Effector CD8-positive, alpha-beta T cell (primary cell): Measurements from ENCODE around the gene JAG2.
A peak's percentile ranks its signal among the peaks of the same experiment; 100 is the strongest.

Source experiments
- DNase-seq: peaks from one replicate; lab custom pipeline; 2025; lab: John Stamatoyannopoulos, UW
- total RNA-seq, 4 experiments: gene quantifications; one replicate each; lab custom pipeline; 2026; lab: John Stamatoyannopoulos, UW

The JAG2 gene
- total RNA-seq: 1.8 to 9.4 (median 3.9) reads per million in 4 experiments

GRCh38 chr14:105168496-105168978 lies at the start of gene JAG2:
TSS of gene JAG2 (minus strand) at chr14:105168776. CDS start at chr14:105168420, 356 bp downstream.
- DNase-seq: peak; percentile 36

DNA sequence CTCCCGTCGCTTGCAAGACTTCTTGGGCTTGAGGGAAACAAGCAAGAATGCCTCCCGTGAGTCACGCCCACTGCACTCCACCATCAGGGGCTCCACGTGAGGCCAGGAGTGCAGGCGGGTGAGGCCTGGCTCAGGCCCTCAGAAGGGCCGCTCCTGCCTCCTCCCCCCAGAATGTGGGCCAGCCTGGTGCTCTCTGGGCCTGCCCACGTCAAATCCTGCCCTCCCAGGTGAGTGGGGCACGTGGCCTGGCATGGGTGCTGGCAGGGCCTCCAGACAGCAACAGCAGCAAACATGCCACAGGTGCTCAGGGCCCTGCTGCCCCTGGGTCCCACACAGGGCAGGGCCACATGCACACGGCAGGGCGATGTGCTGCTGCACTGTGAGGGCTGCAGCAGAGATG lies 49.2 kb upstream of the JAG2 start:
- no peak for DNase-seq

GRCh38 chr14:105216490-105217247 lies 48.1 kb upstream of the JAG2 start:
- DNase-seq: no peak

DNA sequence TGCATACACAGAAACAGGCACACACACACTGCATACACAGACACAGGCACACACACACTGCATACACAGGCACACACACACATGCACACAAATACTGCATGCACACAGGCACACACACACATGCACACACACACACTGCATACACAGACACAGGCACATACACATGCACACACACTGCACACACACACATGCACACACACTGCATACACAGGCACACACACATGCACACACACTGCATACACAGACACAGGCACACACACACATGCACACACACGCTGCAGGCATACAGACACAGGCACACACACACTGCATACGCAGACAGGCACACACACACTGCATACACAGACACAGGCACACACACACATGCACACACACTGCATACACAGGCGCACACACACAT lies 47.0 kb upstream of the JAG2 start:
- no peak for DNase-seq

GRCh38 chr14:105214324-105214915 lies 45.8 kb upstream of the JAG2 start:
- DNase-seq: no peak

- DNase-seq: no peak
Measured at GRCh38 chr14:105213361-105213760, 44.8 kb upstream of the JAG2 start.

DNA sequence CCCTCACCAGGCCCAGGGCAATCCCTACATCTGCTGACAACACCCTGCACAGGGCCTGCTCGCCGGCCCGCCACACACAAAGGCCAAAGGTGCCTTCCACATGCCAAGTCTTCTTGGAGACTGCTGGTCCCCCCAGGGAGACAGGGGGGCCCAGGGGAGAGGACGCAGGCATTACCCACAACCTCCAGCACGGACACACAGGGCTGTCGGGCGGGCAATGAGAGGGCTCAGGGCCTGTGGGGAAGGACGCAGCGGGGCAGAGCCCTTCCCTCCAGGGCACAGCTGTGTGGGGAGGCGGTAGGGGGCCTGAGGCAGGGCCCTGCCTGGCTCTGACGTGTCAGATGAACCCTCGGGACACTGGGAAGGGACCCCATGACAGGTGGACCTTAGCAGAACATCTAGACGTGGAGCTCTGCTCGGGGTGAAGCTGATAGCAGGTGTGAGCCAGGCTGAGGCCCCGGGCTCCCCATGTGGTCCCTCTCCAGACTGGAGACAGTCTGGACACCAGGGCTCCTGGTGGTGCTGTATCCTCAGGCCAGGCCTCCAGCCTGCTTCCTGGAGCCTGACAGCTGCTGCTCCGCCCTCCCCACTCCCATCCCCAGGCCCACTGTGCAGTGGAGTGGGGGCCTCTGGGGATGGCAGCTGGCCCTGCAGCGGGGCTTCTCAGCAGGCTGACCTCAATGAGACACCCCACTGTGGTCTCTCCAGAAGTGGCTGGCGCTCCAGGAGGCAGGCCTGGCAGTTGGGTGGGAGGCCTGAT lies 44.1 kb upstream of the JAG2 start:
- no peak for DNase-seq

- no peak for DNase-seq
Measured at GRCh38 chr14:105211758-105212089, 43.1 kb upstream of the JAG2 start.

GRCh38 chr14:105211086-105211757 lies 42.6 kb upstream of the JAG2 start:
- no peak for DNase-seq

DNA sequence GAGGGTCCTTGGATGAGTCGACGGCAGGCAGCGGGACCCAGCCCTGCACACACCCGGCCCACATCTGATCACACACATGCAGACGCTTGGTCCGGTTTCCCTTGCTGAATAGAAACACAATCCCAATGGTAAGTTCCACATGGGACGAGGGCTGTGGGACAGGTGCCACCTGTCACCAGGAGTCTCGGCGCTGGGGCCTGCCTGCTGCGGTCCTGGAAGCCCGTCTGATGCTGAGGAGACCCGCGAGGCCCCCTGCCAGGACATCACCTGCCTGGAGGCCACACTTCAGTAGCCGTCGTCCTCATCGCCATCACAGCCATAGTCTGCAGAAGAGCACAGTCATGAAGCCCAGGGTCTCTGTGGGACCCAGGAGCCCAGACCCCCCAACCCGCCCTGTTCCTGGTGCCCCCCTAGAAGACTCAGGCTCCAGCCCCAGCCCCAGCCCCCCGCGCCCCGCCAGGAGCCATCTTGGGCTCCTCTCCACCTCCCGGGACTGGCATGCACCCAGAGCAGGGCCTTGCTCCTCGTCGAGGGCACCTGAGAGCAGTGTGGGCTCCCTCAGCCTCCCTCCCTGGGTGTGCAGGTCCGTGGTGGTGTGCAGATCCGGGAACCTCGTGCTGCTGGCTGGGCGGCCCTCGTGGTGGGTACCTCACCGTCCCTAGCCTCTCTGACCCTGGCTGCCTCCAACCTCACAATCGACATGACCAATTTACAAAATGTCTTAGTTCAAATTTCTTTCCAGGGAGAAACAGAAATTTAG lies 41.9 kb upstream of the JAG2 start:
- DNase-seq: no peak

DNA sequence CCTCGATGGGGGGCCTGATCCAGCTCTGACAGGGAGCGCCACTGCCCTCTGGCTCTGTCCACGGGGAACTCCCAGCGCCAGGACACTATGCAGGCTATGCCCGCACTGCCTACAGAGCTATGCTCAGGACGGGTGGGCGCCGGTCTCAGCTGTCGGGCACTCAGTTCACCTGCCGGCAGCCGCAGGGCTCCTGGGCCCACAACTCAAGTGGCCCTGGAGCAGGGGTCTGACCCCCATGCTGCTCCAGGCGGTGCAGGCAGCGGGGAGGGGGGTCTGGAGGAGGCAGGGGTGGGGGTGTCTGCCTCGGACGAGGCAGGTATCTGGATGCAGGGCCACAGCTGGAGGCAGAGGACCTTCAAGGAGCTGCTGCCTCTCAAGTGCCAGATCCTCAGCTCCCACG lies 41.1 kb upstream of the JAG2 start:
- no peak for DNase-seq

- DNase-seq: no peak
Measured at GRCh38 chr14:105209091-105209490, 40.5 kb upstream of the JAG2 start.

DNA sequence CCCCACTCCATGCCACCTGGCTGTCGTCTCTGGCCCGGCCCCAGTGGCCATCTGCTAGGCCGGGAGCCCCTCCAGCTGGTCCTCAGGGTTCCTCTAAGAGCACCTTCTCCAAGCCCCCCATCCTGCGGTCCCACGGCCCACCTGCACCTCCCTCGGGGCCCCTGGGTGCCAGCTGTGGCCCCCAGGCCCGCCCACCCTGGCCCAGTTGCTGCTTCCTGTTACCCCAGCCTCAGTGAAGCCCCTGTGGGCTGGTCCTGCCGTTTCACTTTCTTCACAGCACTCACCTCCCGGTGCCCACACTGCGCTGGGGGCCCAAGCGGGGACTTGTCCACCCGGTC lies 40.1 kb upstream of the JAG2 start:
- no peak for DNase-seq

GRCh38 chr14:105207996-105208737 lies 39.6 kb upstream of the JAG2 start:
- DNase-seq: no peak

DNA sequence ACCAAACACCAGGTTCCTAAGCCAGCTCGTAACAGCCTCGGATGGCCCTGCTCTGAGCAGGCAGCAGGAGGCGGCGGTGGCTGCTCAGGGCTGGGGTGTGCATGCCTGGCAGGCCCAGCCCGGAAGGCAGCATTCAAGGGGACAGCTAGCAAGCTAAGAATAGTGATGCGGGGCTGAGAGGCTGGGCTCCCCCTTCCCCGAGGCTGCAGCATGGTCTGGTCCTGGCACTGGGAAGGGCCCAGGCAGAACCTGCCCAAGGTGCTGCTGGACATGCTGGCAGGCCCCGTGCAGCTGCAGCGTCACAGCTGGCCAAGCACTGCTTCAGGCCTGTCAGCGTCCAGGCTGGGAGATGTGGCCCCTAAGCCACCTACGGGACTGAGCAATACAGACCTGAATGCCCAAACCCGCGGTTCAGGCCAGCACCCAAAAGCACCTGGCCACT lies 38.9 kb upstream of the JAG2 start:
- DNase-seq: no peak

GRCh38 chr14:105206873-105207272 lies 38.3 kb upstream of the JAG2 start:
- DNase-seq: no peak

- DNase-seq: no peak
Measured at GRCh38 chr14:105205673-105206208, 37.2 kb upstream of the JAG2 start.

DNA sequence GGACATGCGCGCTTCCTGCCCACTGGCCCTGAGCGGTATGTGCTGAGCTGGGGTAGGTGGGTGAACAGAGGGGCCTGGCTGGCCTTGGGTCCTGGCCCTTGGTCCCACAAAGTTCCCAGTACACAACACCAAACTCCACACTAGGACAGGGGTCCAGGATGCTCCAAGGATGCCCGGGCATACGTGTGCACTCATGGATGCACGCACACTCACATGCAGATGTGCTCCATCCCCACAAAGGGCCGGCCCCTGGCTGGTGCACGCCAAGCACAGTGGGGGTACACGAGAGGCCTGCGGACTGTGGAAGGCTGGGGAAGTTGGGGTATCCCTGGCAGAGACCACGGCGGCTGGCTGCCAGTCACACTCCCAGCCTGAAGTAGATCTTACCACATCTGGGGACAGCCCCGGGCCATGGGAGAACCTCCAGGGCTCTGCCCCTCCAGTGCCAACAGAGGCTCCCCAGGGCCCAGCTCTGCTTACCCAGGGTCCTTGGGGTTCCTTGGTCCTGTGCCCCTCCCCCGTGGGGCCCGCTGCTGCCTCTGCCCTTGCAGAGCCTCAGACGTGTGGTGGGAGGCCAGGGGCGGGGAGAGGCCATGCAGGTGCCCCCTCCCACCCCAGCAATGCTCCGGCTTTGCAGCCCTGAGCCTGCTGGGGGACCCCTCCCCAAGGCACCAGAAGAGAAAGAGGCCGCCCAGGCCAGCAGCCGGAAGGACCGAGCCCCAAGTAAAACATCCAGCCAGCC lies 36.5 kb upstream of the JAG2 start:
- no peak for DNase-seq

- no peak for DNase-seq
Measured at GRCh38 chr14:105204206-105204930, 35.8 kb upstream of the JAG2 start.
